T-helper 22 cell (primary cell): ENCODE results near the gene SEMA5A.

Experiments used
- DNase-seq: peaks from one replicate; pipeline ENCODE4 v3.0.0-alpha.2; 2020; ENCODE audit warnings: low read depth

The SEMA5A gene

DNA sequence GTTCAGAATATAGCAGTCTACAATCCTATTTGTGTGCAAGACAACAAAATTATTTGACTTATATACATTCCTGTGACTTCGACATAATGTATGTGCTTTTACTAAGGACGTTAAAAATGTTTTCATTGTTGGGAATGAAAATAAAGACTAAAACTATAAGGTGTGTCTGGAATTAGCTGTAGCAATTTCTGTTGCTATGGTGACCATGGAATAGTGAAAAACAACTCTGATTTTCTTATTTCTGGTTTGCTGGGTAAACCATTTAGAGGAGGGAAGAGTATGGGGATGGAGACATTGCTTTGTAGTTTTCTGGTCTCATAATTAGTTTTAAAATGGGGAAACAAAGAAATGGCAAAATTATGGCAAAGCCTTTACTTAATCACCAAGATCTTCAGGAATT is 343.2 kb downstream of the SEMA5A start:
- DNase-seq: no peak

DNA sequence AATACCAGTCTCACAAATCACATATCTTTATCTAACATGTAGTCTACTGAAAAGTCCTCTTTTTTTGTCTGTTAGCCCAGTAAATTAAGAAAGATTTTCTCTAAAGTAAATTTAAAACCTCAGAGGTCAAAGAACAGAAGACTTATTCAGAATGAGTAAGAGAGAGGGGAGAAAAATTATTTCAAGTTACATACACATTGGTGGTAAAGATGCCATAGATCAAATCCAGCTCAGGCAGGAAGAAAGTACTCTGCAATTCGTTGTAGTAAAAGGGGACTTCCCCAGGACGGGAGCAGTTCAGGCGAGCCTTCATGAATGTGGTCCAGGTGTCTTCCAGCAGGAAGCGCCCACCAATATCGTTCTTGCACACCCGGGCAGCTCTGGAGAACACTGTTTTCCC is 344.1 kb downstream of the SEMA5A start:
- DNase-seq: no peak

DNA sequence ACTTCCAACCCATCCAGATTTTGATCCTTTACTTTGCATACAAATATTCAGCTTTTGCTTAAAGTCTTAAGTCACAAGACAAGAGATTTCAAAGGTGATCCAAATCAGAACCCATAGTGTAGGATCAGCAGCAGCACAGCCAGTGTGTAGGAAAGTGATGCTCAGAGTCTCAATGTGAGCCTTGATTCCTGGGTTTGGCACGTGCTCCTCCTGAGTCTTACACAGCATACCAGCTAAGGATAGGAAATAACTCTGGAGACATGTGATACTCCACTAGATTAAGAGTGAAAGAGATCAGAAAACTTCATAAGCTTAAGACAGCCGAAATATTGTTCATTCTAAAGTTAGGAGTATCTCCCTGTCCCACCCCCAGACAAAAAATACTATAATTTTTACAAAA is 344.9 kb downstream of the SEMA5A start:
- no peak for DNase-seq

DNA sequence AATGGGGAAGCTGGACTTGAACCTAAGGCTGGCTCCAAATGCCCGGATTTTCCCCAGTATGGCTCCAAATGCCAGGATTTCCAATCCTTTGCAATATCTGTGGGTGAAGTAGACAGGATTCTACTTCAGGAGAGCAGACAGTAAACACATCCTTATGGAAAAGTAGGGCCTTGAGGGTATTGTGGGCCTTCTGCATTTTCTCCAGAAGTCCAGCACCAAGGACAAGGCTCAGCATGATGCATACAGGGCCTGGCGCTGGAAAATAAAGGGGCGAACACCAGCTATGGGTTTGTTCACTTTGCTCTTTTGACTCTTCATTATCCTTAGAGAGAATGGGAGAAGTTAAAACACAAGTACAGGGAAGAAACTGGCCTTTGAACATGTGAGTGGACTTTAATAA is 347.5 kb downstream of the SEMA5A start:
- DNase-seq: no peak

DNA sequence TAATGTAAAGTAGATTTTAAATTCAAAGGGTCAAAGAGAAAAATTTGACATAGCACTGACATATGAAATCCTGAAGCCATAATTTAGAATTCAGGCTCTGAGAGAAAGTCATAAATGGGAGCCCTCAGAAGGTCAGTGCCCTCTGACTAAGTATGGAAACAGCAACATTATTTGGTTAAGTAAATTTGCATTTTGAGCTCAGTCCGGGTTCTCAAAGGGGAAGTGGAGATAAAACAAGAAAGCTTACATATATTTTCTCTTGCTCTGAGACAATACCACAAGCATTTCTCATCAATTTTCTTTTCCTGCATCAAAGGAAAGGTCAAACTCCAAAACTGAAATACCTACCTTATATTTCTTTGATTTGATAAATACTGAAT is 348.0 kb downstream of the SEMA5A start:
- DNase-seq: no peak

DNA sequence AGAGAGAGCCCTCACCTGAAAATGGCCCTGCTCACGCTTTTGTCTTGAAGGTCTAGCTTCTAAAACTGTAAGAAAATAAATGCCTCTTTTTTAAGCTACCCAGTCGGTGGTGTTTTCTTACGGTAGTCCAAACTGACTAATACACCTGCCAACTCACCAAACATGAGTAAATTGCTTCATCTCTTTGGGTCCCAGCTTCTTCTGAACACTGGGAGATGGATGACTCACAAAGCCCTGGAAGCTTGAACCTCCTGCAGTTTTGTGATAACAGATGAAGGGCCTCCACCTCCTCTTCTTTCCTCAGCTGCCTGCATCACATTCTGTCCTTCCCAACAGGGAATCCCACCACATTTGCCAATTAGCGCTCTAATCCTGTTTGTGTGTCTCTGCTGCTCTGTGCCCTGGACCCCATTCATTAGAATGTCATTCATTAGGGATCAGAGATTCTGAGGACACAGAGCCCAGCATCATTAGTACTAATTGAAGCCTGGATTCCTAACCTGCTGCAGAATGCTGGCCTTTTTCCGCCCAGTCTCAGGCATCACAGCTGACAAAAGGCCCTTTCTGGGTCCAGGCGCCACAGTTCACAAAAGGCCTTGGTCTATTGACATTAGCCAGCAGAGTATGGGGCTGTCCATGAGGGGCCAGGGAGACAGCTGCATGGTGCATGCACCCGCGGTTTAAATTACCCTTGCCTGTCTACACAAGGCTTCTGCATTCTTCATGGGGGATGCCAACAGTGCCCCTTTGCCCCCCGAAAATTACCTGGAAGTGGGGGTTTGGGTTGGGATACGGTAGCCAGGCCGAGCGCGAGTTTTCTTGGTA is 349.3 kb downstream of the SEMA5A start:
- DNase-seq: no peak

DNA sequence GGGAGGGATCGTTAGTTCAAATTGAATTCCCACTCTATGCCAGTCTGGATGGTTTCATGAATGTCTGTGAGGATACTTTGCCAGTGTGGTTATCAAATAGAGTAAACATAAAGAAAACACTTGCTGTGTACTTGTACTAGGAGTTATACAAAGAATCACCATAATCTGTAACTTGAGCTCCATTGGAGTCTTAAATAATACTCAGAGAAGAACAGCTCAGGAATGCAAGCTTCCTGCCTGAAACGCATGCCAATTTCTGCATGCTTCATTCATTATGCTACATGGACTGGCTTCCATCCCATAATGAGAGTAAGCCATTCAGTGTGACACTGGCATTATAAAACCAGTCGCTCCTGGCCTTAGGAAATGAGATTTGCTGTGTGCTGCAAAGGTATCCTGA is 351.4 kb downstream of the SEMA5A start:
- DNase-seq: no peak

DNA sequence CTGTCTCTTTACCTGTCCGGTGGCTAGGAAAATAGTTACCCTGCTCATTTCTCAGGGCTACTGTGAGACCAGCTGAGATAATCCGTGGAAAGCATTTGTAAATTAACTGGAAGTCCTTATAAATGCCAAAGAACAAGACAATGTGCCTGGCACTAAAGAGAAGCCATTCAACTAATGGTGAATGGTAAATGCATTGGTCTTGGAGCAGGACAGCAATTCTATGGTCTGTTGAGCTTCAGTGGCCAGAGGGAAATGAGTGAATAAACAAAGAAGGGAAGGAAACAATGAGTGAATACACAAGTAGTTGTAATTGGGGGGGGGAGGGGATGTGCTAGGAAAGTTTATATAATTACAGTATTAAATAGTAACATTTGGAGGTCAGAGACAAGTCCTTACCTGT is 353.6 kb downstream of the SEMA5A start:
- no peak for DNase-seq

DNA sequence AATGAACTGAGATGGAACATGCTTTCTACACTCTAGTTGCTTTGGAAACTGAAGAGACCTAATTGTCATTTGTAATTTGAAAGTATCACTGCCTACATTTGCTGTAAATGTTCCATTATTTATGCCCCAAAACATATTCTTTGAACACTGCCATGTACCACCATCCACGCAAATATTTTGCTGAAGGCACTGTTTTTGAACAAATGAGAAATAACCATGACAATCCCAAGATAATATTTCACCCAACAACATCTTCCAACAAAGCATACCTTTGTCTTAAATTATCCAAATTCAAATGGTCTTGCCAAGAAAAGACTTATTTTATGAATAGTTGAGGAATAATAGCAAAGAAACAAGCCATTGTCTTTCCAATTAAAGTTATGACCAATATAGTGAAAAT is 356.2 kb downstream of the SEMA5A start:
- DNase-seq: no peak

DNA sequence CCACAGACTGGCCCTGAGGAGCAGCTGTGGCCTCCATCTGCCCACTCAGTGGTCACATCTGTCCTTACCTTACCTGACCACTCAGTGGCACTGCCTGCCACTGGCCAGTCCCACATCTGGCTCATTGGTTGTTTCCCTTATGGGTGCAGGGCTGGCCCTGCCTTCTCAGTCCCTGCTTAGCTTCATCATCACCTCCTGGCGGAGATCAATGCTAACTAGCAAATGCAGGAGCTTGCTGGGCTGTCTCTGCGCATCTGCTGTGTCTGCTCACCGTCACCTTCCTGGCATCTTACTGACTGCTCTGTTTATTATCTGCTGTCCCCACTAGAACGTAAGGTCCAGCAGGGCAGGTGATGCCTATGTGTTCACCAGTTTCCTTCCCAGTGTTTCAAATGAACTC is 356.9 kb downstream of the SEMA5A start:
- no peak for DNase-seq

DNA sequence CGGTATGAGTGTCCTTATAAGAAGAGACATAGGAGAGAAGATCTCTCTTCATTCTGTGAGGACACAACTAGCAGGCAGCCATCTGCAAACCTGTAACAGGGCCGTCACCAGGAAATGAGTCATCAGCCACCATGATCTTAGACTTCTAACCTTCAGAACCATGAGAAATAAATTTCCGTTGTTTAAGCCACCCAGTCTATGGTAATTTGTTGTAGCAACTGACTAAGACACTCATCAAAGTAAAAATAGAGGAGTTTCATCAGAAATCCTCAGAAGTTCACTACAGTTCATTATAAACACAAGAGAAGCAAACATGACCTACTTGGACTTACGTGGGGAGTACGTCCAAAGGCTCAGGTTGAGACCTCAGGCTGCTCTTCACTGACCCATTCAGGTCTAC is 357.7 kb downstream of the SEMA5A start:
- DNase-seq: no peak

DNA sequence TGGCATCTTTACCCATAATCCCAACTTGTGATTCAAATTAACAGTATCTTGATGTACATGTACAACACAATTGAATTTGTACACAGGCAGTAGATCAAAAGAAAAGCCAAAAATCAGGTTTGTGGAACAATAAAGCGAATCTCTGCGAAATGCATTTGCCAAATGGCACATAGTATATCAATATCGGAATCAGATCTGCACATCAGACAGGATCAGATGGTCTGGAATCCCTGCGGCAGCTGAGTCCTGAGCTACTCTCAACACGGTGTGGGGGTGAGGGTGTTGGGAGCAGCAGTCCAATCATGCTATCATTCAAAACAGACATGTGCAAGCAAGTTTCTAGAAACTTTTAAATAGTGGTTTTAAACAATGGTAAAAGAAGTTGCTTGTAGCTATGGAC is 358.3 kb downstream of the SEMA5A start:
- no peak for DNase-seq

DNA sequence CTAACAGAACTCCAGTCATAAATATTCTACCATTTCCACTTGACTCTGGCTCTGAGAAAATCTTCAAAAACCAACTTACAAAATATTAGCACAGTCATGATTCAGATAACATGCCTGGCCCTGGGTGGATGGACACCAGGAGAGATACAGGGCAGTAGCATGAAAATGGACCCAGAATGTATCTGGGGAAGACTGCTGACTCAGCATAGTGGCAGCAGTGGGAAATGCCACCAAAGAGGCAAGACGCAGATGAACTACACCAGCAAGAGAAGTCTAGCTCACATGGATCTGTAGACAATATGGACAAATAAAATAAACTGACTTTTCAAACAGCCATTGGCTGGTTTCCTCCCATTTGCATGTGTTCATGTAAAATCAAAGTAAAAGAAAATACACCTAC is 359.8 kb downstream of the SEMA5A start:
- DNase-seq: no peak

DNA sequence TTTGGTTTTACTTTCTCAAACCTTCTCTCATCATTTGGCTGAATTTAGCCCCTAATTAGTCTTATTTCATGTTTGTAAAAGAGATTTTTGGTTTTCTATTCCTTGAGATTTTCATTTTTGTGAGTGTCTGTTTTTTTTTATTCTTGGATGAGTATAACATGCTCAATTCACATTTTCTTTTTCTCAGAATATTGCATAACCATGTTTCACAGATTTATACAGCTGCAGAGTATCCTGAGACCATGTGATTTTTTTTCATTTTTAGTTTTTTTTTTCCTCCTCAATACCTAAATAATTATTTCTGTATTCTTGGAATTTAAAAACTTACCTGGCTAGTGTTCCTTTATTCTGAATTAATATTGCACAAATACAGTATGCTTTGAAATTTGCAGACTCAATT is 361.9 kb downstream of the SEMA5A start:
- no peak for DNase-seq

DNA sequence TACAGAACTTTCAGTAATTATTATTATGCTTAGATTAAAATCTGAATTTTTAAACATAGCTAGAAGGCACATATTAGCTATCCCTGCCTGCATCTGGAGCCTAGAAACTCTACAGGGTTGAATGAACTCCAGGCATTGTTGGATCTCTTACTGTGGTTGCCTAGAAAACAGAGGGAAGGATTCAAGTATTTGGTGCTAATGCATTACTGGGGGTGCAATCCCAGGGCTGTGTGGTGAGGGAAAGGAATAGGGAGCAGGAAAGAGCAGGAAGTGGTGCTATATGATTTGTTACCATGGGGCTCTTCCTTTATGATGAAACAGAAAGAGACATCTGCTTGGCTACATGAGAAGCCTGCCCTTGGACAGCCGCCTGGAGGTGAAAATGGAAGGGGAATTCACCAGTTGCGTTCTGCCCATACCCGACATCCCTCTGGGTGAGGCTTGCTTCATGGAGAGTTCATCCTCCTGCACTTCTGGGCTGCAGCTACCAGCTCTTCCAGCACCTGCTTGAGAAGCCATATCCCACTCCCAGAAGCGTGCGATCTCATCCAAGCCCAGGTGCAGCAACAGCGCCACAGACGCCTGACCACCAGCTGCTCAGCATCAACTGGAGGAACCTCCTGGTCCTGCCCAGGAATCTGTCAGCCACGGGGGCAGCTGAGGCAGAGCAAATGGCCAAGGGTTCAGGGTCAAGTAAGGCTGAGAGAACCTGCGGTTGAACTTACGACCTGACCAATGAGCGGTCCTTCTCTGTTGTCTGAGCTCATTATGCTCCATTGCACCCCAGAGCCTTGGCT is 362.8 kb downstream of the SEMA5A start:
- DNase-seq: no peak

DNA sequence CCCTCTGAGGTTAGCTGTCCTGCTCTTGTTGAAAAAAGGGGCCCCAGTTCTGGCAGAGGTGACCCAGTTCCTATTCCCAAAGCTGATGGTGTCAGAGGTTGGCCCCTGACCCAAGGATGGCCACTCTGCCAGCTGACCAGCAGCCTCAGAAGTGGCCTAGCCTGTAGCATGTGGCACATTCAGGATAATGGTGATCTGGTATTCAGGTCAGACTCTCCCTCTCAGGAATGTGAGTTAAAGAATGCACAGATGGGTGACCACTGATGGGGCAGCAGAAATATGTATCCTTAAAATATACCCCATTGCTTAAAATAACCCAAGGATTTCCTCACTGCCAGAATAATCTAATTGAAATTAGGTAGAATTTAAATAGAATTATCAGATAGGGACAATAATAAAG is 369.2 kb downstream of the SEMA5A start:
- DNase-seq: no peak

DNA sequence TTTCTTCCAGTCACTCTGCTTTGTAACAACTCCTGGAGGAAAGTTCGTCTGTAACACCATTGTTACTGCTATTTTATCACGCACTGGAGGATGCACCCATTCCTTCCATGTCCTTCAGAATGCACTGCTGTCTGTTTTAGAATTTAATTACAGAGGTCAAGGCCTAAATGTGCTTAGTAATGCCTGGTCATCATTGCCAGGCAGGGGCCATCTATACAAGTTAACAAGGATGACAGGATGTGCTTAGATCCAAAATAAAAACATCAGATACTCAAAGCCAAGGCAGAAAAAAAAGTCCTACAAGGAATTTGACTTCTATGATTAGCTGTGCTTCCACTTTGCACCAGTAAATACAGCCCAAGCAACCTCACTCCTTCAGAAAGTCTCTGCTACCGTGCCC is 371.4 kb downstream of the SEMA5A start:
- DNase-seq: no peak

DNA sequence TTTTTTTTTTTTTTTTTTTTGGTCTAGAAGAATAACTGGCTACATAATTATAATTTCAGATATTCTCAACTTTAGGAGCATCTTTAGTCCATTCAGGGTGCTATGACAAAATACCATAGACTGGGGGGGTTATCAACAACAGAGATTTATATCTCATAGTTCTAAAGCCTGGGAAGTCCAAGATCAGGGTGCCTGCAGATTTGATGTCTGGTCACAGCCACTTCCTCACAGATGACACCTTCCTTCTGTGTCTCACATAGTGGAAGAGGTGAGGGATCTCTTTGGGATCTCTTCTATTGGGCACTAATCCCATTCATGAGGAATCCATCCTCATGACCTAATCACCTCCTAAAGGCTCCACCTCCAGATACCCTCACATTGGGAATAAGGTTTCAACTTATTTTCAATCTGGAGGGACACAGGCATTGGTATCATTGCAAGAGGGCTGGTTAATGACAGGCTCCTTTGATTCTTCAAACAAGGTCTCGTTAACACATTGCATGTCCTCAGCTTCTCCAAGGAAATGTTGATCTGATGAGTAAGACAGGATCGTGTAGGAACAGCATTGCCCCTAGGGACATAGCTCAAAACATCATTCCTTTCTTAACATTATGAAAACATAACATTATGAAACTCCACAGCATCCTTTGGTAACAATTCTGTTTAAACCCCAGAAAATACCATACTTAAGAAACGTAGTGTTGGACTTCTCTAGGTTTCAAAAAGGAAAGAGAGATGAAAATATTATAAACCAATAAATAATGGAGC is 372.4 kb downstream of the SEMA5A start:
- DNase-seq: no peak

DNA sequence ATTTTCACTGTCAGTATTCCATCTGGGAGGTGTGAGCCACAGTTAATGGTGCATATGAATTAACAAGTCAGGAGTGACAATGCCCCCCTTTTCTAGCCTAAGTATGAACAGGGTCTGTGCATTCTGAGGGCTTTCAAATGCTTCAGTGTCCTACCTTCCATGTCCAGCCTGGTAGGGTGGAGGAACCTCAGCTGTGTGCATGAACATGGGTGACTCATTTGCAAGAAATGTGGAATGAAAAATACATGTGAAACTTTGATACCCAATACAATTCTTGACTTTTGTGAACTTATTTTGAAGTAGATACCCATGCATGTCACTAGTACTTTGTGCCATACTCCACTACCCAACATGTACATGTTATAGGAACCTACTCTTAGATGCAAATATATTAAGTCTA is 375.8 kb downstream of the SEMA5A start:
- DNase-seq: no peak

DNA sequence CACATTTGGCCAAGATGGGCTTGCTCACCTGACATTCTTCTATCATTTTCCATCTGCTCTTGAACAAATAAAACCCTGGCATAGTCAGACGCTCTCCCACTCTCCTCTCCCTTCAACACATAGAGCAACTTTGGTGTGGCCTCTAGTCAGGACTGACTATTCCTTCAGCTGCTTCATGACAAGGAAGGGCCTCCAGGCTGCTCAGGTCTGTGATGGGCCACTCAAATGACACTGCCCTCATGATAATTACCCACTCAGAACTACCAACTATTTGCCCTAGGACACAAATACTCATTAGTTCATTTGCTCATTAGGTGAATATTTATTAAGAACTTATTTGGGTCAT is 376.3 kb downstream of the SEMA5A start:
- no peak for DNase-seq

DNA sequence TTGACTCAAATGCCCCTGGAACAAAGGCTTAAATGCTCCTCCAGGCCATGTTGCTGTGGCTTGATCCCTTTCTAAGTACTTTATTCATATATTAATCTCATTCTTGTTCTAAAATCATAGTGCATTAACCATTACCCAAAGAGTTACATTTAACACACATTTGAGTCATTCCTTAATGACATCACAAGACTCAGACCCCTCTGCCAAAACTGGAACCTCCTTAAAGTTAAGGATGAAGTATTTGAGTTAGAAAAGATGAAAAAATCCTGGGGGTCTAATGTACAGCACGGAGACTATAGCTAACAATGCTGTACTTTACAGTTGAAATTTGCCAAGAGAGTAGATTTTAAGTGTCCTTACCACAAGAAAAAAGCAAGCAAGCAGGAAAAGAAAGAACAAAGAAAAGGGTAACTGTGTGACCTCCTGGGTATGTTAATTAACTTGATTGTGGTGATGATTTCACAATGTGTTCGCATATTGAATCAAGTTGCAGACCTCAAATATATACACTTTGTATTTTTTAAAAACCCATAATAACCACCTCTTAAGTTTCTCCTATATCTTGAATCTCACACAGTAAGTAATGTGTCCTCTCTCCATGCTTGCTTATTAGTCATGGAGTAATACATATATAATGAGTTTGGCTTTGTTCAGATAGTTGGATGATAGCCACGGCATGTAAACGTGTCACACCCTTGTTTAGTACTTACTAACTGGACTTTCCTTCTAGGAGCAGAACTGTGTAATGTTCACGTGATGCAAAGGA is 376.9 kb downstream of the SEMA5A start:
- DNase-seq: no peak
